Activated T-cell treated with anti-CD3 and anti-CD28 coated beads, Interleukin-2, amount 50 U/mL, for 1 hour (primary cell): ENCODE results near the gene OGT.
"Not testable (repeated sequence)": the region's sequence is repeated elsewhere in the genome, so short reads cannot be mapped to it uniquely, and the experiment has no call there.

Experiments
- DNase-seq: peaks from one replicate; pipeline ENCODE4 v3.0.0-alpha.2; 2020

Gene OGT

GRCh38 chrX:71541210-71542022 is 8.5 kb downstream of the OGT start:
- DNase-seq, result no peak

DNA sequence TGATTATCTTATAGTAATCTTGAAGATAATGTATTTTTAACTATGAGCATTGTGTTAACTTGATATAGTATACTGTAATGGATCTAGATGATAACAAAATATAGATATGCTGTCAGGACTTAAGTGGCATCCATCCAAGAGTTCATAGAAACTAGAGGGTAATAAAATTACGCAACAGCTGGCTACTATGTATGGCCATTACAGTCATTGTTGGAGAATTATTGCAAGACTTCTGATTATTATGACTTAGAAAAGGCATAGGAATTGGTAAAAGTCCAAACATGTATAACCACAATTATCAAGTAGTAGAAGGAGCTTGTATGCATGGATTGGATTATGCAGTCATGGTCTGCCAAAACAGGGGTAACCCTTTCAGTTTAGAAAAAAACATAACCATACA is 9.5 kb downstream of the OGT start:
- DNase-seq, result no peak

DNA sequence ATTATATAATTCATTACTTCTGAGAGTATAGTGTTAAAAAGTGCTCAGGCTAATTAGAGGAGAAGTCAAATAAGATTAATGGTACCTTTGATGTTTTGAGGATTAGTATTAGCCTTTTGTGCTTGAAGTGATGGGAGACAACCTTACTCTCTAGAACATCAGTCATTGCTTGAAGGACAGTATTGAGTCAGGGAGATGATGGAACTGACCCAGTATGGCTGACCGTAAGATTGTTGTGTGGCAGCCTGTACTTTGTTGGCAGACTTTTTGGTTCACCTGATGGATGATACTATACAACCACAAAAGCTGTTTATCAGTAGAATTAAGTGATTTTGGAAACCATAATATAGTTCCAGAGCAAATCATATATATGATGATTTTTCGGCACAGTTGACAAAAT is 9.9 kb downstream of the OGT start:
- no peak for DNase-seq

- no peak for DNase-seq
Measured at GRCh38 chrX:71543316-71543715, 10.4 kb downstream of the OGT start.

DNA sequence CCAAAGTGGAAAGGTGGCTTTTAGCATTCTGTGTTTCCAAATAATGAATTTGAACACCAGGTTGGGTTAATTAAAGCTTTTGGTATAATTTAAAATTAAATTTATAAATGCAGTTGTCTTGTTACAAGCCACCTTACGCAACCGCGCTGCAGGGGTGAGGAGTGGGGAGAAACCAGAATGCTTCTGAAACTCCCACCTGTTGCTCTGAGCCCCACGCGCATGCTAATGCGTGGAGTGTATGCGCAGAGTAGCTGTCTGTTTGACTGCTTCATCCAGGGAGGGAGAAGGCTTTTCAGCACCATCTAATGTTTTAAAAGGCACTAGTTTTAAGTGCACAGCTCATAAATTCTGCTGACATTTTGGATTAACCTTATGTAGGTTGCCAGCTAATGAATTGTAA is 12.5 kb downstream of the OGT start:
- no peak for DNase-seq

DNA sequence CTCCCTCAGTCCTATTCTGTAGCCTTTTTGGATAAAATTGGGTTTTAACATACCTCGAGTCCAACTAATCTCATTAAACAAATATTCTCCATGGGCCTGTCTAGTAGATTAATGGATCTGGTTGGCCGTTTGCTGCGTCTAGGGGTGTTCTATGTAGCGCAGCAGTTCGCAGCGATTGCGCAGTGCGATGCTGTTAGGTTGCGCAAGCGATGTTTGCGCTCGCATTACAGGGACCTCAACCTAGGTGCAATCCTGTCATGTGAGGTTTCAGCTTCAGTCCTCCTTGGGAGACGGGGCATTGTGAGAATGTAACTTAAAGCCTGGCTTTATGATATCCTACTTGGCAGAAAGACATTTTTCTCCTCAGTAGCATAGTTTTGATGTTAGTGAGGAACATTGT is 14.0 kb downstream of the OGT start:
- DNase-seq, result no peak

DNA sequence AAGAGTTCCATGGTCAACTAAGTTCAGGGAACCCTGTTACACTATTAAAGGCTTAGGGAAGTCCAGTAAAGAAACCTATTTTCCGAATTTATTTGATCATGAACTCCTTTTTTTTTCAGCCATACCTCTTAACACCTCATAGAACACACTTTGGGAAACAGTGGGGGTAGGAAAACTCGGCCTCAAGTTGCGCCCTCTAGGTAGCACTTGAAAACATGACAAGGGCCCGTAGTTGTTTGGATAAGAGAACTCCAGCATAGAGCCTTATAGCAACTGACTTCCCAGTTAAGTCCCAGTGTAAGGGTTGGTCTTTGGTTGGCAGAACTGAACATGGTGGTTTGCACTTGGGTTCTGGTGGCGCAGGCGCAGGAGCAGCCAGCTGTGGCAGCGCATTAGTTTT is 14.4 kb downstream of the OGT start:
- DNase-seq, result no peak

GRCh38 chrX:71549986-71550385 is 17.1 kb downstream of the OGT start:
- no peak for DNase-seq

GRCh38 chrX:71550578-71550977 is 17.7 kb downstream of the OGT start:
- DNase-seq, result no peak

GRCh38 chrX:71556036-71556435 is 23.1 kb downstream of the OGT start:
- DNase-seq, result no peak

DNA sequence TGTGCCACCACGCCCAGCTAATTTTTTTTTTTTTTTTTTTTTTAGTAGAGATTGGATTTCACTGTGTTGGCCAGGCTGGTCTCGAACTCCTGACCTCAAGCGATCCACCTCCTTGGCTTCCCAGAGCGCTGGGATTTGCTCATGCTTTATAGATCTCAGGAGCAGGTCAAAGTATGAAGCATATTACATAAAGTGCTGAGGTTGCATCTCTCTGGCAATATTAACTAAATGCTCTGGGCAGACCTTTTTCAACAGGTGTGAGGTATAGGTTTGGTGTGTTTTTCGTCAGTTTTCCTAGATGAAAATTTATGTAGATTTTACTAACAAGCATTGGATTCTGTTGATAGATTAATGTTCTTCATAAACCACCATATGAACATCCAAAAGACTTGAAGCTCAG is 26.0 kb downstream of the OGT start:
- DNase-seq, result no peak

DNA sequence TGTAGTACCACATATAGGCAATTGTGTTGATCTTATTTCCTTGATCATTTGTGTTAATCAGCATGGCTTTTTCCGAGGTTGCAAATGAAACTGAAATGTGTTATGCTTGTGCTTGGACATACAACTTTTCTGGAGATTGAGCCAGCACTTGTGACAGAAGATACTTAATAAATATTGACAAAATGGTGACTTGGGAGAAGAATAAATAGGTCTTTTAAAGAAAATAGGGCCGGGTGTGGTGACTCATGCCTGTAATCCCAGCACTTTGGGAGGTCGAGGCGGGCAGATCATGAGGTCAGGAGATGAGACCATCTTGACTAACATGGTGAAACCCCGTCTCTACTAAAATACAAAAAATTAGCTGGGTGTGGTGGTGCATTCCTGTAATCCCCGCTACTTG is 26.9 kb downstream of the OGT start:
- not testable (repeated sequence) for DNase-seq

DNA sequence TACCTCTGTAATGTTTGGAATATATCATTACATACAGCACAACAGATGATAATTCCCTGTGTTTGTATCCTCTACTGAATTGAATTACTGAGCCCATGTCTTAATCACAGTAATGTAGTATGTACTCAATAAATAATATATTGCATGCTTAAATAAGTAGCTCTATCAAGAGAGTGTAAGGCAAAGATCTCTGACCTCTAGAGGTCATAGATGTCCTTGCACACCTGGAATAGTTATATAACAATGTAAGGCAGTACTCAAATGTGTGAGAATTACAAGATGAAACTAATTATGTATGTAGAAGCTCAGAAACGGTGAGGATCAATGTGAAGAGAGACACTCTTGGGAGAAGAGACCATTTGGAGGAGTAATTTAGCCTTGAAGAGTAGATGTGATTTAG is 31.0 kb downstream of the OGT start:
- no peak for DNase-seq

GRCh38 chrX:71565474-71566041 is 32.7 kb downstream of the OGT start:
- DNase-seq, result no peak

DNA sequence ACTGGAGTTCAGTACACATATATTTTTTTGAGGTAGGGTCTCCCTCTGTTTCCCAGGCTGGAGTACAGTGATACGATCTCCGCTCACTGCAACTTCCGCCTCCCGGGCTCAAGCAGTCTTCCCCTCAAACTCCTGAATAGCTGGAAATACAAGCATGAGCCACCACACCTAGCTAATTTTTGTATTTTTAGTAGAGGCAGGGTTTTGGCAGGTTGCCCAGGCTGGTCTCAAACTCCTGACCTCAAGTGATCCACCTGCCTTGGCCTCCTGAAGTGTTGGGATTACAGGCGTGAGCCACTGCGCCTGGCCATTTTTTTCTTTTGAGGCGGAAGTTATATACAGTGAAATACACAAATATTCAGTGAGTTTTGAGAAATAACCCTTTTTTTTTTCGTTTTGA is 38.5 kb downstream of the OGT start:
- DNase-seq, result not testable (repeated sequence)

DNA sequence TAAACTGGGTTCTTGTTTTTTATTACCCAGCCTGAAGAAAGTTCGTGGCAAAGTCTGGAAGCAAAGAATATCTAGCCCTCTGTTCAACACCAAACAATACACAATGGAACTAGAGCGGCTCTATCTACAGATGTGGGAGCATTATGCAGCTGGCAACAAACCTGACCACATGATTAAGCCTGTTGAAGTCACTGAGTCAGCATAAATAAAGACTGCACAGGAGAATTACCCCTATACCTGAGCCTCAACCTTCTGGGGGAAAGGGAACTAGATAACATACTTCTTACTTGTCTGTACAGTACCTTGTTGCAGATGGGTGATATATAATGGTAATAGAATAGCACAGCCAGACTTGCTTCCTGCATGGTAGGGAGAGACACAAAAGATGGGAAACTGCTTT is 40.7 kb downstream of the OGT start:
- DNase-seq, result no peak

GRCh38 chrX:71577682-71578081 is 44.8 kb downstream of the OGT start:
- no peak for DNase-seq

GRCh38 chrX:71578253-71579135 is 45.6 kb downstream of the OGT start, which contains the start of gene GCNA:
TSS of gene GCNA (plus strand) at chrX:71578437. CDS start at chrX:71580822, 2,385 bp downstream.
- no peak for DNase-seq

- no peak for DNase-seq
Measured at GRCh38 chrX:71579136-71579989, 46.5 kb downstream of the OGT start.

GRCh38 chrX:71579990-71580380 is 47.1 kb downstream of the OGT start:
- no peak for DNase-seq

DNA sequence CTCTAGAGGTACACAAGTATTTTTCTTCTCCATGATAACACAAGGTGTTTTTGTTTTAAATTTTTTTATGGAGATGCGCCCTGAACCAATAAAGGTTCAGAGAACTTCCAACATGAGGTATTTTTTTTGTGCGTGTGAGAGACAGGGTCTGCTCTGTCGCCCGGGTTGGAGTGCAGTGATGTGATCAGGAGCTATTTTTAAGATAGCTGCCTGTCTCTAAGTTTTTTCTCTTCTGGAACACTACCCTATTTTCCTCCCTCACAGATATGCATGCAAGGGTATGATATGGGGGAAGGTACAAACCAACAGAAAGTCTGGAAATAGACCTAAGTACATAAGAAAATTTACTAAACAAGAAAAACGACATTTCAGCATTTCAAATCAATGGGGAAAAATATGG is 48.3 kb downstream of the OGT start:
- DNase-seq, result no peak

- no peak for DNase-seq
Measured at GRCh38 chrX:71586929-71587328, 54.0 kb downstream of the OGT start.

DNA sequence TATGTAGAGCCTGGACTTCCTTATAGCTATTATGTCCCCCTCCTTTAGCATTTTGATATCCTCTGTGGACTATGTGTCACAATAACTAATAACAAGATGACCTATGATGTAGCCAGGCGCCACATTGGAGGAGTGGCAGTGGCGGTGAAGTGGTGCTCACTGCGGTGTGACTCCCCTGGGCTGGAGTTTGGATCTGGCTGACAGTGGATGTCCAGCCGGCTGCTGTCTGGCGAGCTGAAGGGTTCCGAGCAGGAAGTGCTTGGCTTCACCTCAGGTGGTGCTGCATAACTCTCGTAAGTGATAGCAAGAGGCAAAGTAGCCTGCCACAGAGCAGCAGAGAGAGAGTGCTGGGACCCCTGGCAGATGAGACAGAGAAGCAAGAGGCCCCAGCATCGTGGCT is 60.3 kb downstream of the OGT start:
- not testable (repeated sequence) for DNase-seq
